Measurements from ENCODE around the gene ROPN1B.

DNA sequence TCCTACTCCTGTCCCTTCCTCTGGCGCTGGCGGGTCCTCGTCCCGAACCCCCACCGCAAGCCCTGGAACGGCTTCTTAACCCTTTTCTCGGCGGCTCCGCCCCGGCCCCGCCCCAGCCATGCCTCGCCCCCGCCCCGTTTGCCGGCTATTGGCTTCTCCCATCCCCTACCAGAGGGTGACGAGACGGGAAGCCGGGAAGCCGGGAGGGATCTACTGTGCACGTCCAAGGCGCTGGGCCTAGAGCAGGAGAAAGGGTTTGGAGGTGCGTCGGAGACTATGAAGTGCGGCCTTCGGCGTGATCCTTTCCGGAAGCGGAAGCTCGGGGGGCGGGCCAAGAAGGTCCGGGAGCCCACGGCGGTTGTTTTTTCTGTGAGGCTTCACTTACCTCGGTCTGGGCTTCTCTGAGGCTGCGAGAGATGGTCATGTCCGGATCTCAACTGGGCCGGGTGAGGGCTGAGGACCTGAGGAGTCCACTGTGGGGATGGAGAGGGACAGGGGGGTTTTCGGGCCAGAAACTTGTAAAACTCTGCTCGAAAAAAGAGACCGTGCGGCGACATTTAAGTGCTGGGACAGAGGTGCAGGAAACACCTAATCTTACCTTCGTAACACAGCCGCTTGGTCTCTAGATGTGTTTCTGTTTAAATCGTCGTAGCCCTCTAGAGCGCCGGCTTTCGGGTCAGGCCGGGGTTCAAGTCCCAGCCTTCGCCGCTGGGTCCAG is 21.4 kb downstream of the ROPN1B start:
- no peak for TF ChIP-seq YY1 (IDR thresholded peaks at IDR 0.05; ENCODE audit: extremely low read depth, insufficient replicate concordance, low read depth, low read length)
- TF ChIP-seq EZH2phosphoT487 (IDR thresholded peaks at IDR 0.05; ENCODE audit: borderline replicate concordance) = no peak
- TF ChIP-seq POLR2AphosphoS5 (IDR thresholded peaks at IDR 0.05; ENCODE audit: low read depth, low read length) = peak; percentile 69
- TF ChIP-seq SIN3A (IDR thresholded peaks at IDR 0.05; ENCODE audit: low read depth) = no peak
- TF ChIP-seq, protein P1, sequence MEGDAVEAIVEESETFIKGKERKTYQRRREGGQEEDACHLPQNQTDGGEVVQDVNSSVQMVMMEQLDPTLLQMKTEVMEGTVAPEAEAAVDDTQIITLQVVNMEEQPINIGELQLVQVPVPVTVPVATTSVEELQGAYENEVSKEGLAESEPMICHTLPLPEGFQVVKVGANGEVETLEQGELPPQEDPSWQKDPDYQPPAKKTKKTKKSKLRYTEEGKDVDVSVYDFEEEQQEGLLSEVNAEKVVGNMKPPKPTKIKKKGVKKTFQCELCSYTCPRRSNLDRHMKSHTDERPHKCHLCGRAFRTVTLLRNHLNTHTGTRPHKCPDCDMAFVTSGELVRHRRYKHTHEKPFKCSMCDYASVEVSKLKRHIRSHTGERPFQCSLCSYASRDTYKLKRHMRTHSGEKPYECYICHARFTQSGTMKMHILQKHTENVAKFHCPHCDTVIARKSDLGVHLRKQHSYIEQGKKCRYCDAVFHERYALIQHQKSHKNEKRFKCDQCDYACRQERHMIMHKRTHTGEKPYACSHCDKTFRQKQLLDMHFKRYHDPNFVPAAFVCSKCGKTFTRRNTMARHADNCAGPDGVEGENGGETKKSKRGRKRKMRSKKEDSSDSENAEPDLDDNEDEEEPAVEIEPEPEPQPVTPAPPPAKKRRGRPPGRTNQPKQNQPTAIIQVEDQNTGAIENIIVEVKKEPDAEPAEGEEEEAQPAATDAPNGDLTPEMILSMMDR (IDR thresholded peaks at IDR 0.05 in 2 of 3, conservative IDR thresholded peaks at IDR 0.05 in 1 of 3; ENCODE audit: borderline replicate concordance in 1 of 3, insufficient read depth in 1 of 3, low read depth in 2 of 3, low read length in 2 of 3) = no peak
